GM19351 (cell line): ENCODE measurements around the gene LTB.

ENCODE experiments used
- ATAC-seq: cut with Tn5 transposase; IDR thresholded peaks from one replicate; pipeline ENCODE4 v1.9.1; 2021; ENCODE audit warnings: mild to moderate bottlenecking, moderate library complexity; ENCODE audit not compliant: unreplicated experiment

The LTB gene

DNA sequence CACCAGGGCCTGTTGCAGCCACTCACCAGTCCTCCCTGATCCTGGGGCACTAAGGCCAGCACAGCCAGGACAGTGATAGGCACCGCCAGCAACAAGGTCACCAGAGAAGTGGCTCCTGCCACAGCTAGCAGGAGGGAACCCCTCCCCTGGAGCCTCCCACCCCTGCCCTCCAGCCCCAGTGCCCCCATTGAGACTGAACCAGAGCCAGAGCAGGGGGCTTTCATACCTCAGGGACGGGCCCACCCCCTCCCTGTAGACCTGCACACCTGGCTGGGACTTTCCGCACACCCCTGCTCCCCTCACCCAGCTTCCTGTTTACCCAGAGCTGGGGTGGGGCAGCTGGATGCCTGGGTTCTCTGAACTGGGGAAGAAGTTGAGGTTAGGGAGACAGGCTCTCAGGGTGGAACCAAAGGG lies at the start of gene LTB:
LTB (minus strand) TSS at position 195 of the 414 bp plus-strand sequence; CDS start at position 188, 7 bp downstream.
- ATAC-seq: no peak

GRCh38 chr6:31631681-31632278 lies 49.6 kb upstream of the LTB start:
- no peak for ATAC-seq

GRCh38 chr6:31631209-31631608 lies 49.0 kb upstream of the LTB start:
- ATAC-seq: no peak

GRCh38 chr6:31630177-31630934 lies 48.1 kb upstream of the LTB start:
- no peak for ATAC-seq

DNA sequence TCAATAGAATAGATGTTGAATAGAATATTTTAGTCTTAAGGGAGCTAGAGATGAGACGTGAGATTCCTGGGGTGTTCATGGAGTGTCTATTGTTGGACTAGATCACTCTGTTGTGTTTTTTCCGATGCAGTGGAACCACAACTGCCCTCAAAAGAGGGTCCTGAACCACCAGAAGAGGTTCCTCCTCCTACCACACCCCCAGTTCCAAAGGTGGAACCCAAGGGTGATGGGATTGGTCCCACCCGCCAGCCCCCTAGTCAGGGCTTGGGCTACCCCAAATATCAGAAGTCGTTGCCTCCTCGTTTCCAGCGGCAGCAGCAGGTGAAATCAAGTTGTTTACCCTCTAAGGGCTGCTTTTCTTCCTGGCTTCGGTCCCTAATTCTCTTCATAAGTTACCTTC lies 46.8 kb upstream of the LTB start:
- no peak for ATAC-seq

DNA sequence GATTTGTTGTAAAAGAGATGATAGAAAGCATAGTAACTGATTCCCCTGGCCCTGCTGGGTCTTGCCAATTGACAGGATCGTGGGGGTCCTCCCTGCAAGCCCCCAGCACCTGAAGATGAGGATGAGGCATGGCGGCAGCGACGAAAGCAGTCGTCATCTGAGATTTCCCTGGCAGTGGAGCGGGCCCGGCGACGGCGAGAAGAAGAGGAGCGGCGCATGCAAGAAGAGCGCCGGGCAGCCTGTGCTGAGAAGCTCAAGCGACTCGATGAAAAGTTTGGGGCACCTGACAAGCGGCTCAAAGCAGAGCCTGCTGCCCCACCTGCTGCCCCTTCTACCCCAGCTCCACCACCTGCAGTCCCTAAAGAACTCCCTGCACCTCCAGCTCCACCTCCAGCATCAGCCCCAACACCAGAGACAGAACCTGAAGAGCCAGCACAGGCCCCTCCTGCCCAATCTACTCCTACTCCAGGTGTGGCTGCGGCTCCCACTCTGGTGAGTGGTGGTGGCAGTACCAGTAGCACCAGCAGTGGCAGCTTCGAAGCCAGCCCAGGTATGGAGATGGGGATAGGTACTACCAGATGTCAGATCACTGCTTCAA lies 45.6 kb upstream of the LTB start:
- no peak for ATAC-seq

GRCh38 chr6:31626952-31627351 lies 44.7 kb upstream of the LTB start:
- ATAC-seq: no peak

- ATAC-seq: no peak
Observed at GRCh38 chr6:31624070-31624469, 41.8 kb upstream of the LTB start.

GRCh38 chr6:31622684-31623091 lies 40.5 kb upstream of the LTB start:
- no peak for ATAC-seq

DNA sequence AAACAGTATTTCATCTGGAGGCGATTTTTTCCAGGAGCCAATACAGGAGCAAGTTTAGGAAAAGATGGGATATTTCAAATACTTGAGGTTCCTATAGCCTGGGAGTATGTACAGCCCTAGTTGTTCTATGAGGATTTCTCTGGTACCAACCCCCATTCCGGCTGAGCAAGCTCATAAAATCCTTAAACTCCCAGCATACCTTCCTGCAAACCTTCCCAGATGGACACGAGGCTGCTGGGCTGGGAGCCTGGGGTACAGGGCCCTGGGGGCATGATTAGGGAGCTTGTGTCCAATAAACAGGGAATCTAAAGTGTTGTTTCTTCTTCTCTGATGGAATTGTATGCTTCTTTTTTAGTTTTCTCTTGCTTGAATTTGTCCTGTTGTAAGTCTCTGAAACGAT lies 39.8 kb upstream of the LTB start:
- no peak for ATAC-seq

- ATAC-seq: no peak
Observed at GRCh38 chr6:31621320-31621939, 39.2 kb upstream of the LTB start.

DNA sequence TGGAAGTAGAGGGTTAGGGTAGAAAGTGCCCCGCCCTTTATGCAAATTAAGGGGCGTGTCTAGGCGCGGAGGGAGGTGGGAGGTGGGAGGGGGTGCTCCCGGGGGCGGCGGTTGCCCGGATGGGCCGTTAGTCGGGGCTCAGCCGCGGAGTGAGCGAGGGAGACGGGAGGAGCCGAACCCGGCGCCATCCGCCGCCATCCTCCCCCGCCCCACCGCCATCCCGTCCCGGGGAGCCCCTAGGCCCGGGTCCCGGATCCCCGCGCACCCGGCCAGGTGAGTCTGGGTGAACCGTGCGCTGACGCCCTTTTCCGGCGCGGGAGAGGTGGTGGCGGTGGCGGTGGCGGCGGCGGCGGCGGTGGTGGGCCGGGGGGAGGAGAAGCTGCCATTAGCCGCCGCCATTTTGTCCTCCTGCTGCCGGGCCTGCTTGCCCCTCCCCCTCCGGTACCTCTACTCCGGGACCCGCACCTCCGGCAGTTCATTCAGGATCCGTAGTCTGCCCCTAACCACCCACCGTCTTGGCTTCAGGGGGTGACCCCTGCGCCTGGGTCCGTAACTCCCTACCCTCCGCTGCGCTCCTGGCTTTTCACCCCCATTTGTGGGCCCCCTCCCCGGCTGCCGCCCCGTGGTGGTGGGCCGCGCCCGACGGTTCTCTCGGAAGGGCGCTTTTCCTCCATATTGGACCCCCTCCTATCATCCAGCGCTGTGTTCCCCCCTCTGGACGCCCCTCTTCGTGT lies 38.5 kb upstream of the LTB start, which contains the start of gene PRRC2A:
PRRC2A (plus strand) TSS at position 130 of the 734 bp plus-strand sequence. CDS start 2,075 bp downstream, outside the sequence.
- ATAC-seq: peak; percentile 19

- peak; percentile 82 for ATAC-seq
Observed at GRCh38 chr6:31619805-31620585, 37.8 kb upstream of the LTB start.

DNA sequence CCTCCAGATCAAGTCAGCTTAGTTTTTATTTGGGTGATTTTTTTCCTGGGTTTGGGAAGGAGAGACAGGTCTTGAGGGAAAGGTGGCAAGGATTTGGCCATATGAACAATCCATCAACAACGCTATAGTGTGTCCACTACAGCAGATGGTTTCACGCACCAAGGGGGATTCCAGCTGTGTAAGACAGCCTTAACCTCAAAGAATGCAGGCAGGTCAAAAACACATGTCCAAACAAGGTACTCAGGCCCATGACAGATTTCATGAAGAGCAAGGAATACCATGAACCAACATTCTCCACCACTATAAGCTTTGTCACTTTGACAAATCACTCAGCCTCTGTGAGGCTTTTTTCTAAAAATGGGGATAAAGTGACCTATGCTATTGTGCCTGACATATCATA lies 34.8 kb upstream of the LTB start:
- ATAC-seq: no peak

GRCh38 chr6:31615748-31616147 lies 33.5 kb upstream of the LTB start:
- no peak for ATAC-seq

GRCh38 chr6:31614684-31615578 lies 32.7 kb upstream of the LTB start, which contains the start of gene AIF1:
Gene AIF1, plus strand, starts transcription at chr6:31615234. Its CDS starts 96 bp downstream, at chr6:31615330.
- ATAC-seq: no peak

DNA sequence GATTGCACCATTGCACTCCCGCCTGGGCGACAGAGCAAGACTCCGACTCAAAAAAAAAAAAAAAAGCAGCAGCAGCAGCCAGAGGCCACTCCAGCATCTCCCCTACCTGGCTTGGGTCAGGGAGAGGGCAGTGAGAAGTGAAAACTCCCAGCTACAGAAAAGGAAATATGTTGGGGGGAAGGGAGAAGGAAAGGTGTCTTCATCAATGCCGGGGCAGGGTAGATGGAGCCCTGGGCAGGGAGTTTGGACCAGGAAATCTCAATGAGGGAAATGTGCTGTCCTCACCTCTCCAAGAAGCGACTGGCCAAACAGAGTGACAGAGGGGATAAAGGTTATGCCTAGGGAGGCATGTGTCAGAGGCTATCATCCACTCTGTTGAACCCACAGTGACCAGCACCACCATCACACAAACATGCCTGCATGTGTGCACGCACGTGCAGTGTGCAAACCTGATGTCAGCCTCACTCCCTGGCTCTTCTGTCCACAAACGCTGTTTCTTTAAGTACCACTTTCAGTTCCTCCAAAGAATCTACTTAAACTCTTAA lies 31.9 kb upstream of the LTB start:
- no peak for ATAC-seq

GRCh38 chr6:31610968-31611367 lies 28.7 kb upstream of the LTB start:
- no peak for ATAC-seq
